SKM-1 treated with dmso at 0.1 percent for 144 hours (cell line): Measurements from ENCODE around the gene APOA1.

Source experiments
- DNase-seq: peaks from one replicate; lab custom pipeline; 2025; ENCODE audit not compliant: unreplicated experiment; lab: John Stamatoyannopoulos, UW

The APOA1 gene

GRCh38 chr11:116837231-116838091 is at the start of gene APOA1:
APOA1 (minus strand) TSS chr11:116837622; CDS start chr11:116837387, 235 bp downstream.
- no peak for DNase-seq

GRCh38 chr11:116885951-116886655 is 48.7 kb upstream of the APOA1 start:
- DNase-seq: no peak

GRCh38 chr11:116882386-116882785 is 45.0 kb upstream of the APOA1 start:
- no peak for DNase-seq

GRCh38 chr11:116881143-116881542 is 43.7 kb upstream of the APOA1 start:
- no peak for DNase-seq

GRCh38 chr11:116879800-116880625 is 42.6 kb upstream of the APOA1 start:
- peak; percentile 68 for DNase-seq

GRCh38 chr11:116876656-116877055 is 39.2 kb upstream of the APOA1 start:
- no peak for DNase-seq

- DNase-seq: no peak
Measured at GRCh38 chr11:116875194-116875593, 37.8 kb upstream of the APOA1 start.

GRCh38 chr11:116874251-116874650 is 36.8 kb upstream of the APOA1 start:
- no peak for DNase-seq

GRCh38 chr11:116873381-116873780 is 36.0 kb upstream of the APOA1 start:
- DNase-seq: no peak

GRCh38 chr11:116871248-116871647 is 33.8 kb upstream of the APOA1 start:
- DNase-seq: no peak

GRCh38 chr11:116870054-116870453 is 32.6 kb upstream of the APOA1 start:
- DNase-seq: no peak

GRCh38 chr11:116869610-116870009 is 32.2 kb upstream of the APOA1 start:
- no peak for DNase-seq

- DNase-seq: no peak
Measured at GRCh38 chr11:116868066-116868465, 30.6 kb upstream of the APOA1 start.

GRCh38 chr11:116867619-116868018 is 30.2 kb upstream of the APOA1 start:
- no peak for DNase-seq

- no peak for DNase-seq
Measured at GRCh38 chr11:116866804-116867455, 29.5 kb upstream of the APOA1 start.

GRCh38 chr11:116865696-116866095 is 28.3 kb upstream of the APOA1 start:
- no peak for DNase-seq

GRCh38 chr11:116864531-116864930 is 27.1 kb upstream of the APOA1 start:
- no peak for DNase-seq

GRCh38 chr11:116862951-116863350 is 25.5 kb upstream of the APOA1 start:
- no peak for DNase-seq

- no peak for DNase-seq
Measured at GRCh38 chr11:116862185-116862584, 24.8 kb upstream of the APOA1 start.

GRCh38 chr11:116861539-116861938 is 24.1 kb upstream of the APOA1 start:
- no peak for DNase-seq

GRCh38 chr11:116860303-116860702 is 22.9 kb upstream of the APOA1 start:
- no peak for DNase-seq
